Epithelial cell of esophagus (primary cell): ENCODE data around the gene SAA4.
"Not testable (repeated sequence)": the region's sequence is repeated elsewhere in the genome, so short reads cannot be mapped to it uniquely, and the experiment has no call there.

Experiments used
- DNase-seq: peaks from one replicate; pipeline ENCODE4 v3.0.0; 2010; ENCODE audit warnings: low read depth
- H3K4me3 ChIP-seq: 2 replicates; pipeline ENCODE4 v1.5.1; 2011; ENCODE audit warnings: mild to moderate bottlenecking, low read length, control low read depth
- CTCF ChIP-seq: IDR thresholded peaks from 2 replicates; pipeline ENCODE4 v1.5.1; 2011; ENCODE audit warnings: low read depth, mild to moderate bottlenecking, low read length, control low read depth, inconsistent platforms; ENCODE audit not compliant: insufficient read depth; ENCODE audit errors: missing control alignments

SAA4 gene

GRCh38 chr11:18204220-18204619 is 32.4 kb downstream of the SAA4 start:
- TF ChIP-seq CTCF = no peak
- H3K4me3 ChIP-seq = no peak overlapping the region
- no peak for DNase-seq

- peak; percentile 35 for TF ChIP-seq CTCF
- H3K4me3 ChIP-seq = no peak overlapping the region
- peak; percentile 33 for DNase-seq
Measured at GRCh38 chr11:18203723-18204122, 32.9 kb downstream of the SAA4 start.

GRCh38 chr11:18197738-18198137 is 38.9 kb downstream of the SAA4 start:
- DNase-seq, H3K4me3 ChIP-seq: not testable (repeated sequence)

- no peak for DNase-seq
- H3K4me3 ChIP-seq = no peak overlapping the region
- no peak for TF ChIP-seq CTCF
Measured at GRCh38 chr11:18196532-18196931, 40.1 kb downstream of the SAA4 start.

GRCh38 chr11:18193010-18193409 is 43.6 kb downstream of the SAA4 start:
- peak; percentile 6 for TF ChIP-seq CTCF
- H3K4me3 ChIP-seq = no peak overlapping the region
- peak; percentile 7 for DNase-seq

GRCh38 chr11:18191376-18191775 is 45.2 kb downstream of the SAA4 start:
- DNase-seq = no peak
- no peak overlapping the region for H3K4me3 ChIP-seq
- no peak for TF ChIP-seq CTCF

GRCh38 chr11:18189476-18190245 is 46.9 kb downstream of the SAA4 start:
- H3K4me3 ChIP-seq, DNase-seq: not testable (repeated sequence)

- DNase-seq = no peak
- H3K4me3 ChIP-seq = no peak overlapping the region
- TF ChIP-seq CTCF = no peak
Measured at GRCh38 chr11:18188796-18189195, 47.8 kb downstream of the SAA4 start.
